ENCODE measurements around the gene CCDC85B. TPM values are rescaled to one million over a fixed set of nuclear protein-coding genes. Genes with fewer than 3 reads are reported as not detected.

Gene CCDC85B
- total RNA-seq, 1 experiment from 2014 or later = 55.3 TPM

DNA sequence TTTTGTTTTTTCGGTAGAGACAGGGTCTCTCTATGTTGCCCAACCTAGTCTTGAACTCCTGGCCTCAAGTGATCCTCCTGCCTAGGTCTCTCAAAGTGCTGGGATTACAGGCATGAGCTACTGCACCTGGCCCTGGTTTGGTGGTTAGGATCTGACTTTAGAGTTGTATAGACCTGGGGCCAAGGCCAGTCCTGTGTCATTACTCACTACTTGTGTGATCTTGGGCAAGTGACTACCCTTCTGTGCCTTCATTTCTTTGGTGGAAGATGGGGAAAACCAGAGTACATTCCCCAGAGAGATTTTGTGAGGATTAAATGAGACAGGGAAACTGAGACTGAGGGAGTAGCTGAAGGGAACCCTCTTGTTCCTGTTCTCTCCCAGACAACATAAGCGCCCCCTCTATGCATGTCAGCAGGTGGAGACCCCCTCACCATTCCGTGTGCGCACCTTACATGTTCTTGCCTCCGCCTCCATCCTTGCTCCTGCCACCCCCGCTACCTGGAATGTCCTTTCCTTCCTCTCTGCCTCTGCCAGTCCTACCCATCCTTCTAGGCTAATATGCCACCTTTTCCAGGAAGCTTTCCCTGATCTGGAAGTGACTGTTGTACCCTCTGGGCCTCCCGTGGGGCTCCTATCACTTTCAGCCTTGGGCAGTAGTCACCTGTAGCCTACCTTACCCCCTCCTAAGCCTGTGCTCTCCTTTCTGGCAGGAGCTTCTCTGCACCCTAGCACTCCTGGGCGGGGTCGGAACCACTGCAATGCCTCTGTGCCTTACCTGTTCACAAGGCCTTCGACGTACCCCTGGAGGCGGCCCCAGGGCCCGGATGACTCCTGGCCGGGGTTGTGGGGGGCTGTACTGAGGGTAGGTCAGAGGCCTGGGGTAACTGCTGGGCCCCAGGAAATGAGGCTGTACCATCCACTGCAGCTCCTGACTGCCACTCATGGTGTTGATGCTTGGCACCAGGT lies 5.8 kb downstream of the CCDC85B start:
- Mint-ChIP-seq H3K27me3 (ENCODE audit: low read depth) (peaks cover 40% of the 10 kb centered on the region), H3K4me3 (no peak overlapping the region)

More for the DNA sequence above, 5.8 kb downstream of the CCDC85B start:
- ChIA-PET CTCF (interaction anchor here (0.6 to 4.8 kb wide), 2 partner anchors 12 to 48 kb away, joined by 4 to 31 read pairs; no protein-coding TSS in a partner anchor), POLR2A (no interaction called here)
- peaks cover 2% of the 10 kb centered on the region for H3K36me3 Mint-ChIP-seq
- ATAC-seq (no peak), DNase-seq (ENCODE audit: low spot score) (no peak)
- H3K4me1 Mint-ChIP-seq = peaks cover 26% of the 10 kb centered on the region
- no peaks in the 10 kb centered on the region for H3K9me3 Mint-ChIP-seq
- TF ChIP-seq, protein P1, sequence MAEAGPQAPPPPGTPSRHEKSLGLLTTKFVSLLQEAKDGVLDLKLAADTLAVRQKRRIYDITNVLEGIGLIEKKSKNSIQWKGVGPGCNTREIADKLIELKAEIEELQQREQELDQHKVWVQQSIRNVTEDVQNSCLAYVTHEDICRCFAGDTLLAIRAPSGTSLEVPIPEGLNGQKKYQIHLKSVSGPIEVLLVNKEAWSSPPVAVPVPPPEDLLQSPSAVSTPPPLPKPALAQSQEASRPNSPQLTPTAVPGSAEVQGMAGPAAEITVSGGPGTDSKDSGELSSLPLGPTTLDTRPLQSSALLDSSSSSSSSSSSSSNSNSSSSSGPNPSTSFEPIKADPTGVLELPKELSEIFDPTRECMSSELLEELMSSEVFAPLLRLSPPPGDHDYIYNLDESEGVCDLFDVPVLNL (CRISPR knock-in tag; IDR thresholded peaks at IDR 0.05; ENCODE audit: borderline replicate concordance, low read depth) = no peak
- TF ChIP-seq ATF1 (CRISPR knock-in tag; IDR thresholded peaks at IDR 0.05) (no peak), ESRRA (CRISPR knock-in tag; IDR thresholded peaks at IDR 0.05; ENCODE audit: borderline replicate concordance) (no peak), MYBL2 (CRISPR knock-in tag; IDR thresholded peaks at IDR 0.05) (no peak), CBFB (CRISPR knock-in tag; IDR thresholded peaks at IDR 0.05; ENCODE audit: low read depth) (no peak), CREB1 (CRISPR knock-in tag; IDR thresholded peaks at IDR 0.05) (no peak), JUN (CRISPR knock-in tag; IDR thresholded peaks at IDR 0.05) (no peak)
- TF ChIP-seq, protein P2, sequence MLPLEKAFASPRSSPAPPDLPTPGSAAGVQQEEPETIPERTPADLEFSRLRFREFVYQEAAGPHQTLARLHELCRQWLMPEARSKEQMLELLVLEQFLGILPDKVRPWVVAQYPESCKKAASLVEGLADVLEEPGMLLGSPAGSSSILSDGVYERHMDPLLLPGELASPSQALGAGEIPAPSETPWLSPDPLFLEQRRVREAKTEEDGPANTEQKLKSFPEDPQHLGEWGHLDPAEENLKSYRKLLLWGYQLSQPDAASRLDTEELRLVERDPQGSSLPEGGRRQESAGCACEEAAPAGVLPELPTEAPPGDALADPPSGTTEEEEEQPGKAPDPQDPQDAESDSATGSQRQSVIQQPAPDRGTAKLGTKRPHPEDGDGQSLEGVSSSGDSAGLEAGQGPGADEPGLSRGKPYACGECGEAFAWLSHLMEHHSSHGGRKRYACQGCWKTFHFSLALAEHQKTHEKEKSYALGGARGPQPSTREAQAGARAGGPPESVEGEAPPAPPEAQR (CRISPR knock-in tag; IDR thresholded peaks at IDR 0.05) = no peak
- TF ChIP-seq, protein P3, sequence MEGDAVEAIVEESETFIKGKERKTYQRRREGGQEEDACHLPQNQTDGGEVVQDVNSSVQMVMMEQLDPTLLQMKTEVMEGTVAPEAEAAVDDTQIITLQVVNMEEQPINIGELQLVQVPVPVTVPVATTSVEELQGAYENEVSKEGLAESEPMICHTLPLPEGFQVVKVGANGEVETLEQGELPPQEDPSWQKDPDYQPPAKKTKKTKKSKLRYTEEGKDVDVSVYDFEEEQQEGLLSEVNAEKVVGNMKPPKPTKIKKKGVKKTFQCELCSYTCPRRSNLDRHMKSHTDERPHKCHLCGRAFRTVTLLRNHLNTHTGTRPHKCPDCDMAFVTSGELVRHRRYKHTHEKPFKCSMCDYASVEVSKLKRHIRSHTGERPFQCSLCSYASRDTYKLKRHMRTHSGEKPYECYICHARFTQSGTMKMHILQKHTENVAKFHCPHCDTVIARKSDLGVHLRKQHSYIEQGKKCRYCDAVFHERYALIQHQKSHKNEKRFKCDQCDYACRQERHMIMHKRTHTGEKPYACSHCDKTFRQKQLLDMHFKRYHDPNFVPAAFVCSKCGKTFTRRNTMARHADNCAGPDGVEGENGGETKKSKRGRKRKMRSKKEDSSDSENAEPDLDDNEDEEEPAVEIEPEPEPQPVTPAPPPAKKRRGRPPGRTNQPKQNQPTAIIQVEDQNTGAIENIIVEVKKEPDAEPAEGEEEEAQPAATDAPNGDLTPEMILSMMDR (IDR thresholded peaks at IDR 0.05) = no peak
- TF ChIP-seq, protein P4, sequence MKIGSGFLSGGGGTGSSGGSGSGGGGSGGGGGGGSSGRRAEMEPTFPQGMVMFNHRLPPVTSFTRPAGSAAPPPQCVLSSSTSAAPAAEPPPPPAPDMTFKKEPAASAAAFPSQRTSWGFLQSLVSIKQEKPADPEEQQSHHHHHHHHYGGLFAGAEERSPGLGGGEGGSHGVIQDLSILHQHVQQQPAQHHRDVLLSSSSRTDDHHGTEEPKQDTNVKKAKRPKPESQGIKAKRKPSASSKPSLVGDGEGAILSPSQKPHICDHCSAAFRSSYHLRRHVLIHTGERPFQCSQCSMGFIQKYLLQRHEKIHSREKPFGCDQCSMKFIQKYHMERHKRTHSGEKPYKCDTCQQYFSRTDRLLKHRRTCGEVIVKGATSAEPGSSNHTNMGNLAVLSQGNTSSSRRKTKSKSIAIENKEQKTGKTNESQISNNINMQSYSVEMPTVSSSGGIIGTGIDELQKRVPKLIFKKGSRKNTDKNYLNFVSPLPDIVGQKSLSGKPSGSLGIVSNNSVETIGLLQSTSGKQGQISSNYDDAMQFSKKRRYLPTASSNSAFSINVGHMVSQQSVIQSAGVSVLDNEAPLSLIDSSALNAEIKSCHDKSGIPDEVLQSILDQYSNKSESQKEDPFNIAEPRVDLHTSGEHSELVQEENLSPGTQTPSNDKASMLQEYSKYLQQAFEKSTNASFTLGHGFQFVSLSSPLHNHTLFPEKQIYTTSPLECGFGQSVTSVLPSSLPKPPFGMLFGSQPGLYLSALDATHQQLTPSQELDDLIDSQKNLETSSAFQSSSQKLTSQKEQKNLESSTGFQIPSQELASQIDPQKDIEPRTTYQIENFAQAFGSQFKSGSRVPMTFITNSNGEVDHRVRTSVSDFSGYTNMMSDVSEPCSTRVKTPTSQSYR (CRISPR knock-in tag; IDR thresholded peaks at IDR 0.05) = no peak
- TF ChIP-seq, protein P5, sequence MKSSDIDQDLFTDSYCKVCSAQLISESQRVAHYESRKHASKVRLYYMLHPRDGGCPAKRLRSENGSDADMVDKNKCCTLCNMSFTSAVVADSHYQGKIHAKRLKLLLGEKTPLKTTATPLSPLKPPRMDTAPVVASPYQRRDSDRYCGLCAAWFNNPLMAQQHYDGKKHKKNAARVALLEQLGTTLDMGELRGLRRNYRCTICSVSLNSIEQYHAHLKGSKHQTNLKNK (CRISPR knock-in tag; IDR thresholded peaks at IDR 0.05) = no peak
- TF ChIP-seq, protein P6, sequence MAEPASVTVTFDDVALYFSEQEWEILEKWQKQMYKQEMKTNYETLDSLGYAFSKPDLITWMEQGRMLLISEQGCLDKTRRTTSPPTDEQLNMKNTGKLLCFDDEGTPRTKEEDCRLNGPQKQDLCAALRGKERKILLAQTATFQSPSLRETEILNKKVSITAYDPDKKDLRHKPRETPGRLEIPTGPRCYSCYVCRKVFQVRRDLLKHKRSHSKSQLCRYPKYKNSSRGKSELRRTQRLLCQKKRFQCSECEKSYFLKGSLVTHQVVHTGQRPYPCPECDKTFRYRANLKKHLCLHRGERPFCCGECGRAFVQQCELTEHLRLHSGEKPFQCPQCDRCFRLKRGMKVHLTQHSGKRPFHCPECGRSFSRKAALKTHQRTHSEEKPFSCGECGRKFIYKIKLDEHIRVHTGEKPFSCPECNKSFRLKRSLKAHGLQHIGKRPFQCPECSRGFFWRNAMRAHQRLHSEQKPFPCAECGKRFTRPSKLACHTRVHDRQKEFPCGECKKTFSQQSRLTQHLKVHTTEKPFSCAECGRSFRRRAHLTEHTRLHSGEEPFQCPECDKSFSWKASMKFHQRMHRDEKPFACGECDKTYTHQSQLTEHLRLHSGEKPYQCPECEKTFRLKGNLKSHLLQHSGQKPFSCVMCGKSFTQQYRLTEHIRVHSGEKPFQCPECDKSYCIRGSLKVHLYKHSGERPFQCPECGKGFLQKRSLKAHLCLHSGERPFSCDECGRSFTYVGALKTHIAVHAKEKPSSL (CRISPR knock-in tag; conservative IDR thresholded peaks at IDR 0.05) = no peak
- TF ChIP-seq, protein P7, sequence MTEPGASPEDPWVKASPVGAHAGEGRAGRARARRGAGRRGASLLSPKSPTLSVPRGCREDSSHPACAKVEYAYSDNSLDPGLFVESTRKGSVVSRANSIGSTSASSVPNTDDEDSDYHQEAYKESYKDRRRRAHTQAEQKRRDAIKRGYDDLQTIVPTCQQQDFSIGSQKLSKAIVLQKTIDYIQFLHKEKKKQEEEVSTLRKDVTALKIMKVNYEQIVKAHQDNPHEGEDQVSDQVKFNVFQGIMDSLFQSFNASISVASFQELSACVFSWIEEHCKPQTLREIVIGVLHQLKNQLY (CRISPR knock-in tag; IDR thresholded peaks at IDR 0.05) = no peak
- TF ChIP-seq, protein P8, sequence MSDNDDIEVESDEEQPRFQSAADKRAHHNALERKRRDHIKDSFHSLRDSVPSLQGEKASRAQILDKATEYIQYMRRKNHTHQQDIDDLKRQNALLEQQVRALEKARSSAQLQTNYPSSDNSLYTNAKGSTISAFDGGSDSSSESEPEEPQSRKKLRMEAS (CRISPR knock-in tag; IDR thresholded peaks at IDR 0.05) = no peak
- no peak overlapping the region for H3K27ac Mint-ChIP-seq
